Endothelial cell of umbilical vein (primary cell): ENCODE results near the gene CD46.

Experiments
- EZH2 ChIP-seq: IDR thresholded peaks from 2 replicates; pipeline ENCODE4 v1.6.1; 2012; ENCODE audit warnings: borderline replicate concordance, low read depth, mild to moderate bottlenecking, moderate library complexity, low read length, inconsistent platforms; ENCODE audit not compliant: severe bottlenecking
- GATA2 ChIP-seq: IDR thresholded peaks from 2 replicates; pipeline ENCODE4 v1.7.0; 2011; ENCODE audit warnings: low read depth, mild to moderate bottlenecking, moderate library complexity, mixed read lengths, low read length; ENCODE audit not compliant: insufficient read length, insufficient read depth
- JUN ChIP-seq: IDR thresholded peaks from 2 replicates; pipeline ENCODE4 v1.6.1; 2011; ENCODE audit warnings: borderline replicate concordance, low read depth; ENCODE audit not compliant: insufficient read length, insufficient read depth
- POLR2A ChIP-seq: IDR thresholded peaks from 2 replicates; pipeline ENCODE4 v1.6.1; 2012; ENCODE audit warnings: low read depth, mild to moderate bottlenecking, control low read depth, low read length
- POLR2AphosphoS5 ChIP-seq: IDR thresholded peaks from 2 replicates; pipeline ENCODE4 v1.6.1; 2012; ENCODE audit warnings: low read depth, mild to moderate bottlenecking, control low read depth, low read length, moderate library complexity; ENCODE audit not compliant: insufficient read depth
- TF ChIP-seq, protein P1 (sequence below), 2 donors: IDR thresholded peaks; 1 replicate in 1 of 2; 2 replicates in 1 of 2; pipeline ENCODE4 v1.5.1; 2011; ENCODE audit warnings: low read length in 2 of 2, mild to moderate bottlenecking in 2 of 2, moderate library complexity in 2 of 2, control low read depth in 1 of 2, inconsistent platforms in 1 of 2, low read depth in 1 of 2; ENCODE audit not compliant: insufficient read depth in 1 of 2; ENCODE audit errors: extremely low read depth in 1 of 2
- TF ChIP-seq, protein P2 (sequence below): IDR thresholded peaks from 2 replicates; pipeline ENCODE4 v1.6.1; 2011; ENCODE audit not compliant: insufficient read depth, insufficient read length

DNA sequence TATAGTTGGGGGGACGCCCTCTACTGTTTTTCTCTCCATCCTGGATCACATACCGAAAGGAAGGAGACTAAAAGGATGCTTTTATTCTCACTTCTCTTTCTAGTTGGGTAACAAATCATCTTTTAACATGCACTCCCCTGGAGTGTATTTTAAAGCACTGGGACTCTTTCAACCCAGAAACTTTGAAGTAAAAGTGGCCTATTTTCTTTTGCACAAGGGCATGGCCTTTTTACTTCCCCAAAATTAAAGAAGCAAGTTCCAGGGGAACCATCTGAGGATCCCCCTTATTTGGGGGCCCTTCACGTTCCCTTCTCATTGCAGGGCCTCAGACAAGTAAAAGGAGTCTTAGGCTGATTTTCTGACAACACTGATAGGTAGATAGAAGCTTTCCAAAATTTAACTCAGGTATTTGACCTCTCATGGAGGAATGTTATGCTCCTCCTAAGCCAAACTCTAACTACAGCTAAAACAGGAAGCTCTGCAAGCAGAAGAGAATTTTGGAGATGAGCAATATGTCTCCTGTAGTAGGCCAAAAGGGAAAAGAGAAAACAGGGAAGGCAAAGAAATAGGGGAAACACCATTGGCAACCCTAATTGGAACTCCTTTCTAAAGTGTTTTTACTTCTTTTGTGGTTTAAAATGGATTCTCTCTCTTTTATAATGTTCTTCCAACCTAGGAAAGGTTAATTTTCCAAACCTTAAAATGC is 8.9 kb upstream of the CD46 start:
- TF ChIP-seq GATA2 (no peak), JUN (no peak), EZH2 (no peak), POLR2AphosphoS5 (no peak), POLR2A (no peak)
- TF ChIP-seq, protein P1, sequence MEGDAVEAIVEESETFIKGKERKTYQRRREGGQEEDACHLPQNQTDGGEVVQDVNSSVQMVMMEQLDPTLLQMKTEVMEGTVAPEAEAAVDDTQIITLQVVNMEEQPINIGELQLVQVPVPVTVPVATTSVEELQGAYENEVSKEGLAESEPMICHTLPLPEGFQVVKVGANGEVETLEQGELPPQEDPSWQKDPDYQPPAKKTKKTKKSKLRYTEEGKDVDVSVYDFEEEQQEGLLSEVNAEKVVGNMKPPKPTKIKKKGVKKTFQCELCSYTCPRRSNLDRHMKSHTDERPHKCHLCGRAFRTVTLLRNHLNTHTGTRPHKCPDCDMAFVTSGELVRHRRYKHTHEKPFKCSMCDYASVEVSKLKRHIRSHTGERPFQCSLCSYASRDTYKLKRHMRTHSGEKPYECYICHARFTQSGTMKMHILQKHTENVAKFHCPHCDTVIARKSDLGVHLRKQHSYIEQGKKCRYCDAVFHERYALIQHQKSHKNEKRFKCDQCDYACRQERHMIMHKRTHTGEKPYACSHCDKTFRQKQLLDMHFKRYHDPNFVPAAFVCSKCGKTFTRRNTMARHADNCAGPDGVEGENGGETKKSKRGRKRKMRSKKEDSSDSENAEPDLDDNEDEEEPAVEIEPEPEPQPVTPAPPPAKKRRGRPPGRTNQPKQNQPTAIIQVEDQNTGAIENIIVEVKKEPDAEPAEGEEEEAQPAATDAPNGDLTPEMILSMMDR (IDR thresholded peaks at IDR 0.05; ENCODE audit: extremely low read depth in 1 of 2, insufficient read depth in 1 of 2, low read depth in 1 of 2, low read length in 2 of 2): no peak
- TF ChIP-seq, protein P2, sequence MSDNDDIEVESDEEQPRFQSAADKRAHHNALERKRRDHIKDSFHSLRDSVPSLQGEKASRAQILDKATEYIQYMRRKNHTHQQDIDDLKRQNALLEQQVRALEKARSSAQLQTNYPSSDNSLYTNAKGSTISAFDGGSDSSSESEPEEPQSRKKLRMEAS: no peak
